Liver (tissue), 9 donors: ENCODE results near the gene SON. TPM values are rescaled to one million over a fixed set of nuclear protein-coding genes. Genes with fewer than 3 reads are reported as not detected.

Source experiments
- DNase-seq: peaks from one replicate; pipeline ENCODE4 v3.0.0-alpha.2; 2017; ENCODE audit warnings: low spot score
- H3K27ac ChIP-seq, 2 donors: one replicate each; pipeline ENCODE4 v1.7.0; 2013; ENCODE audit warnings: inconsistent platforms in 2 of 2, low read length in 2 of 2, control low read depth in 1 of 2, low read depth in 1 of 2, mild to moderate bottlenecking in 1 of 2
- H3K27me3 ChIP-seq, 4 donors: one replicate each; pipeline versions ENCODE4 v1.6.1 to v1.7.0; 2013; ENCODE audit warnings: low read length in 3 of 4, inconsistent platforms in 1 of 4, mild to moderate bottlenecking in 1 of 4, moderate library complexity in 1 of 4; ENCODE audit not compliant: control insufficient read depth in 4 of 4, insufficient read depth in 4 of 4
- H3K36me3 ChIP-seq, 4 donors: one replicate each; pipeline versions ENCODE4 v1.6.1 to v1.7.0; 2013; ENCODE audit warnings: low read length in 3 of 4, mild to moderate bottlenecking in 3 of 4, low read depth in 1 of 4, moderate library complexity in 1 of 4; ENCODE audit not compliant: control insufficient read depth in 4 of 4, insufficient read depth in 3 of 4
- H3K4me1 ChIP-seq, 4 donors: one replicate each; pipeline versions ENCODE4 v1.6.1 to v1.7.0; 2013; ENCODE audit warnings: low read length in 3 of 4, mild to moderate bottlenecking in 3 of 4, moderate library complexity in 1 of 4; ENCODE audit not compliant: control insufficient read depth in 4 of 4, insufficient read depth in 4 of 4
- H3K4me3 ChIP-seq, 3 donors: one replicate each; pipeline versions ENCODE4 v1.6.1 to v1.7.0; 2013; ENCODE audit warnings: low read length in 3 of 3, control low read depth in 1 of 3, low read depth in 1 of 3, mild to moderate bottlenecking in 1 of 3
- H3K9ac ChIP-seq, 2 donors: one replicate each; pipeline ENCODE4 v1.7.0; 2013; ENCODE audit warnings: low read length in 2 of 2, mild to moderate bottlenecking in 2 of 2, moderate library complexity in 2 of 2, control low read depth in 1 of 2, low read depth in 1 of 2
- H3K9me3 ChIP-seq, 4 donors: one replicate each; pipeline versions ENCODE4 v1.6.1 to v1.7.0; 2013; ENCODE audit warnings: low read length in 3 of 4; ENCODE audit not compliant: control insufficient read depth in 4 of 4
- EGR1 ChIP-seq, 2 donors: IDR thresholded peaks; 2 replicates each; pipeline ENCODE4 v1.6.1; 2016 to 2018; ENCODE audit warnings: antibody characterized with exemption in 2 of 2, low read depth in 2 of 2
- FOXA1 ChIP-seq: IDR thresholded peaks from 2 replicates; pipeline ENCODE4 v1.6.1; 2016; ENCODE audit warnings: antibody characterized with exemption
- FOXA2 ChIP-seq: IDR thresholded peaks from 2 replicates; pipeline ENCODE4 v1.6.1; 2016; ENCODE audit warnings: antibody characterized with exemption
- GABPA ChIP-seq, 2 donors: IDR thresholded peaks in 1 of 2; conservative IDR thresholded peaks in 1 of 2; 2 replicates each; pipeline ENCODE4 v1.6.1; 2016; ENCODE audit warnings: antibody characterized with exemption in 2 of 2, mild to moderate bottlenecking in 1 of 2, moderate library complexity in 1 of 2
- HNF4A ChIP-seq, 2 donors: conservative IDR thresholded peaks; 2 replicates each; pipeline ENCODE4 v1.6.1; 2016; ENCODE audit warnings: antibody characterized with exemption in 2 of 2, mild to moderate bottlenecking in 2 of 2
- HNF4G ChIP-seq: IDR thresholded peaks from 2 replicates; pipeline ENCODE4 v1.6.1; 2016; ENCODE audit warnings: antibody characterized with exemption
- JUND ChIP-seq, 2 donors: IDR thresholded peaks; 2 replicates each; pipeline ENCODE4 v1.6.1; 2016; ENCODE audit warnings: antibody characterized with exemption in 2 of 2
- NR2F2 ChIP-seq: IDR thresholded peaks from 2 replicates; pipeline ENCODE4 v1.6.1; 2016; ENCODE audit warnings: antibody characterized with exemption
- RXRA ChIP-seq, 2 donors: IDR thresholded peaks; 2 replicates each; pipeline ENCODE4 v1.6.1; 2017 to 2018; ENCODE audit warnings: antibody characterized with exemption in 2 of 2, mild to moderate bottlenecking in 1 of 2
- SP1 ChIP-seq: IDR thresholded peaks from 2 replicates; pipeline ENCODE4 v1.6.1; 2018; ENCODE audit warnings: antibody characterized with exemption, mild to moderate bottlenecking
- TAF1 ChIP-seq: conservative IDR thresholded peaks from 2 replicates; pipeline ENCODE4 v1.6.1; 2016; ENCODE audit warnings: antibody characterized with exemption, mild to moderate bottlenecking
- YY1 ChIP-seq: IDR thresholded peaks from 2 replicates; pipeline ENCODE4 v1.6.1; 2016; ENCODE audit warnings: antibody characterized with exemption, mild to moderate bottlenecking
- WGBS: extraction: QIAGEN DNeasy Blood & Tissue Kit; methylation state at CpG from one replicate; pipeline ENCODE4 v1.1.7; 2013; 5-methylcytosine and 5-hydroxymethylcytosine counted together
- polyA plus RNA-seq, 2 donors: library from polyadenylated mRNA; stranded (reverse) in 1 of 2; unstranded in 1 of 2; fragments of 200-250 nt in 1 of 2; fragments of >200 nt in 1 of 2; fragmentation: Nextera tagmentation in 1 of 2; extraction: Ambion mirVana in 1 of 2; gene quantifications; one replicate each; pipeline versions ENCODE4 v1.2.1 to v1.2.3, GENCODE V29; 2013 to 2015
- total RNA-seq, 2 donors: library from RNA; depleted of rRNA; stranded (reverse); fragments of >200 nt; gene quantifications; one replicate each; pipeline ENCODE4 v1.2.3, GENCODE V29; 2014
- TF ChIP-seq, protein P1 (sequence below): IDR thresholded peaks from 2 replicates; pipeline ENCODE4 v1.6.1; 2016; ENCODE audit warnings: antibody characterized with exemption, mild to moderate bottlenecking
- TF ChIP-seq, protein P2 (sequence below): IDR thresholded peaks from 2 replicates; pipeline ENCODE4 v1.6.1; 2016; ENCODE audit warnings: antibody characterized with exemption
- TF ChIP-seq, protein P3 (sequence below): IDR thresholded peaks from 2 replicates; pipeline ENCODE4 v1.6.1; 2016; ENCODE audit warnings: antibody characterized with exemption
- TF ChIP-seq, protein P4 (sequence below): IDR thresholded peaks from 2 replicates; pipeline ENCODE4 v1.6.1; 2016; ENCODE audit warnings: antibody characterized with exemption
- TF ChIP-seq, protein P5 (sequence below): fragments of 150-350 bp; IDR thresholded peaks from 2 replicates; pipeline ENCODE4 v1.5.1; 2017; ENCODE audit warnings: improper control_type of control experiment, low read depth, low read length; ENCODE audit not compliant: missing input control
- donor health status: healthy.
- donor health status: healthy.
- donor health status: healthy.
- donor health status: healthy.
- donor health status: healthy.

SON gene
- total and polyA plus RNA-seq, 4 donors, result 42.7 to 264 (median 157) TPM

DNA sequence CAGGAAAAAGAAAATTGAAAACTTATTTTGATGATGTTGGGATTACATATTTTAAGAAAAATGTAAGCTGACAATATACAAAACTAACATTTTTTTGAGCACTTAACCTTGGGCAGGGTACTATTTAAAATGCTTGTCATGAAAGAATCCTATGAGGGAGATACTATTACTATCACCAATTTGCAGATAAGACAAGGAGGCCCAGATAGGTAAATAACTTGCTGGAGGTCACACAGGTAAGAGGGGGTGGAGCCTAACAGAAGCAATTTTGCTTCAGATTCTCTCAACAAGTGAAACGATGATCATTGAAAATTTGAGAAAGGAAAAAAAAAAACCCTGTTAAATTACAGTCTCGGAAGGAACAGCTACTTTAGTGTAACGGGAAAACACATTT lies 2.1 kb upstream of the SON start:
- TF ChIP-seq EGR1 (IDR thresholded peaks at IDR 0.05; ENCODE audit: low read depth in 2 of 2) (no peak), GABPA (IDR thresholded peaks at IDR 0.05 in 1 of 2, conservative IDR thresholded peaks at IDR 0.05 in 1 of 2) (no peak), RXRA (IDR thresholded peaks at IDR 0.05) (no peak), YY1 (no peak)
- no peak for DNase-seq
- H3K27me3 ChIP-seq, result no peaks in the 10 kb centered on the region
- H3K4me3 ChIP-seq, result peak overlapping the region in 1 of 3 donors; percentile 82
- H3K36me3 ChIP-seq, result peaks cover 0 to 26% (median 17%) of the 10 kb centered on the region in 4 donors
- H3K9me3 ChIP-seq, result no peaks in the 10 kb centered on the region
- no peak overlapping the region for H3K9ac ChIP-seq
- H3K27ac ChIP-seq, result no peak overlapping the region
- WGBS, result 76% methylated on average over 3 of the region's 3 CpGs
- H3K4me1 ChIP-seq, result peaks cover 3 to 32% (median 13%) of the 10 kb centered on the region in 4 donors

DNA sequence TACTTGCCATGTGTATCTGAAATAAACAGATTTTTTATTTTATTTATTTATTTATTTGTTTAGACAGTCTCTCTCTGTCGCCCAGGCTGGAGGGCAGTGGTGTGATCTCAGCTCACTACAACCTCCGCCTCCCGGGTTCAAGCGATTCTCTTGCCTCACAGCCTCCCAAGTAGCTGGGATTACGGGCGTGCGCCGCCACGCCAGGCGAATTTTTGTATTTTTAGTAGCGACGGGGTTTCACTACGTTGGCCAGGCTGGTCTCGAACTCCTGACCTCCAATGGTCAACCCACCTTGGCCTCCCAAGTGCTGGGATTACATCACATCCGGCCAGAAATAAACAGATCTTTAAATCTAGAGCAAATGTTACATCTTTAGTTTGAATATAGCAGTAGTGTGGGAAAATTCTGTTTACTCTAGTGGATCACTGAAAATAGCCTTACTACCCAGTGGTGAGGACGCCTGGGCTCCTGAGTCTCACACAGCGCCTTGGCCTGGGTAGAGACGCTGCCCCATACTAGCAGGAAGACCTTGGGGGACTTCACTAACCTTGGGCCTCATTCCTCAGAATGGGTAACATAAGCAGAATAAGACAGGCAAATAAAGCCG lies 1.6 kb upstream of the SON start:
- peaks cover 0 to 21% (median 15%) of the 10 kb centered on the region in 4 donors for H3K36me3 ChIP-seq
- no peaks in the 10 kb centered on the region for H3K27me3 ChIP-seq
- TF ChIP-seq HNF4A (conservative IDR thresholded peaks at IDR 0.05) (no peak), EGR1 (IDR thresholded peaks at IDR 0.05; ENCODE audit: low read depth in 2 of 2) (no peak), JUND (IDR thresholded peaks at IDR 0.05) (no peak), YY1 (no peak), RXRA (IDR thresholded peaks at IDR 0.05) (no peak), HNF4G (no peak), GABPA (IDR thresholded peaks at IDR 0.05 in 1 of 2, conservative IDR thresholded peaks at IDR 0.05 in 1 of 2) (no peak), FOXA1 (no peak), SP1 (no peak), TAF1 (no peak), FOXA2 (no peak), NR2F2 (no peak)
- TF ChIP-seq, protein P1, sequence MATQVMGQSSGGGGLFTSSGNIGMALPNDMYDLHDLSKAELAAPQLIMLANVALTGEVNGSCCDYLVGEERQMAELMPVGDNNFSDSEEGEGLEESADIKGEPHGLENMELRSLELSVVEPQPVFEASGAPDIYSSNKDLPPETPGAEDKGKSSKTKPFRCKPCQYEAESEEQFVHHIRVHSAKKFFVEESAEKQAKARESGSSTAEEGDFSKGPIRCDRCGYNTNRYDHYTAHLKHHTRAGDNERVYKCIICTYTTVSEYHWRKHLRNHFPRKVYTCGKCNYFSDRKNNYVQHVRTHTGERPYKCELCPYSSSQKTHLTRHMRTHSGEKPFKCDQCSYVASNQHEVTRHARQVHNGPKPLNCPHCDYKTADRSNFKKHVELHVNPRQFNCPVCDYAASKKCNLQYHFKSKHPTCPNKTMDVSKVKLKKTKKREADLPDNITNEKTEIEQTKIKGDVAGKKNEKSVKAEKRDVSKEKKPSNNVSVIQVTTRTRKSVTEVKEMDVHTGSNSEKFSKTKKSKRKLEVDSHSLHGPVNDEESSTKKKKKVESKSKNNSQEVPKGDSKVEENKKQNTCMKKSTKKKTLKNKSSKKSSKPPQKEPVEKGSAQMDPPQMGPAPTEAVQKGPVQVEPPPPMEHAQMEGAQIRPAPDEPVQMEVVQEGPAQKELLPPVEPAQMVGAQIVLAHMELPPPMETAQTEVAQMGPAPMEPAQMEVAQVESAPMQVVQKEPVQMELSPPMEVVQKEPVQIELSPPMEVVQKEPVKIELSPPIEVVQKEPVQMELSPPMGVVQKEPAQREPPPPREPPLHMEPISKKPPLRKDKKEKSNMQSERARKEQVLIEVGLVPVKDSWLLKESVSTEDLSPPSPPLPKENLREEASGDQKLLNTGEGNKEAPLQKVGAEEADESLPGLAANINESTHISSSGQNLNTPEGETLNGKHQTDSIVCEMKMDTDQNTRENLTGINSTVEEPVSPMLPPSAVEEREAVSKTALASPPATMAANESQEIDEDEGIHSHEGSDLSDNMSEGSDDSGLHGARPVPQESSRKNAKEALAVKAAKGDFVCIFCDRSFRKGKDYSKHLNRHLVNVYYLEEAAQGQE, result no peak
- TF ChIP-seq, protein P2, sequence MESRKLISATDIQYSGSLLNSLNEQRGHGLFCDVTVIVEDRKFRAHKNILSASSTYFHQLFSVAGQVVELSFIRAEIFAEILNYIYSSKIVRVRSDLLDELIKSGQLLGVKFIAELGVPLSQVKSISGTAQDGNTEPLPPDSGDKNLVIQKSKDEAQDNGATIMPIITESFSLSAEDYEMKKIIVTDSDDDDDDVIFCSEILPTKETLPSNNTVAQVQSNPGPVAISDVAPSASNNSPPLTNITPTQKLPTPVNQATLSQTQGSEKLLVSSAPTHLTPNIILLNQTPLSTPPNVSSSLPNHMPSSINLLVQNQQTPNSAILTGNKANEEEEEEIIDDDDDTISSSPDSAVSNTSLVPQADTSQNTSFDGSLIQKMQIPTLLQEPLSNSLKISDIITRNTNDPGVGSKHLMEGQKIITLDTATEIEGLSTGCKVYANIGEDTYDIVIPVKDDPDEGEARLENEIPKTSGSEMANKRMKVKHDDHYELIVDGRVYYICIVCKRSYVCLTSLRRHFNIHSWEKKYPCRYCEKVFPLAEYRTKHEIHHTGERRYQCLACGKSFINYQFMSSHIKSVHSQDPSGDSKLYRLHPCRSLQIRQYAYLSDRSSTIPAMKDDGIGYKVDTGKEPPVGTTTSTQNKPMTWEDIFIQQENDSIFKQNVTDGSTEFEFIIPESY, result no peak
- TF ChIP-seq, protein P3, sequence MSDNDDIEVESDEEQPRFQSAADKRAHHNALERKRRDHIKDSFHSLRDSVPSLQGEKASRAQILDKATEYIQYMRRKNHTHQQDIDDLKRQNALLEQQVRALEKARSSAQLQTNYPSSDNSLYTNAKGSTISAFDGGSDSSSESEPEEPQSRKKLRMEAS, result no peak
- TF ChIP-seq, protein P4, sequence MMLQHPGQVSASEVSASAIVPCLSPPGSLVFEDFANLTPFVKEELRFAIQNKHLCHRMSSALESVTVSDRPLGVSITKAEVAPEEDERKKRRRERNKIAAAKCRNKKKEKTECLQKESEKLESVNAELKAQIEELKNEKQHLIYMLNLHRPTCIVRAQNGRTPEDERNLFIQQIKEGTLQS, result no peak
- TF ChIP-seq, protein P5, sequence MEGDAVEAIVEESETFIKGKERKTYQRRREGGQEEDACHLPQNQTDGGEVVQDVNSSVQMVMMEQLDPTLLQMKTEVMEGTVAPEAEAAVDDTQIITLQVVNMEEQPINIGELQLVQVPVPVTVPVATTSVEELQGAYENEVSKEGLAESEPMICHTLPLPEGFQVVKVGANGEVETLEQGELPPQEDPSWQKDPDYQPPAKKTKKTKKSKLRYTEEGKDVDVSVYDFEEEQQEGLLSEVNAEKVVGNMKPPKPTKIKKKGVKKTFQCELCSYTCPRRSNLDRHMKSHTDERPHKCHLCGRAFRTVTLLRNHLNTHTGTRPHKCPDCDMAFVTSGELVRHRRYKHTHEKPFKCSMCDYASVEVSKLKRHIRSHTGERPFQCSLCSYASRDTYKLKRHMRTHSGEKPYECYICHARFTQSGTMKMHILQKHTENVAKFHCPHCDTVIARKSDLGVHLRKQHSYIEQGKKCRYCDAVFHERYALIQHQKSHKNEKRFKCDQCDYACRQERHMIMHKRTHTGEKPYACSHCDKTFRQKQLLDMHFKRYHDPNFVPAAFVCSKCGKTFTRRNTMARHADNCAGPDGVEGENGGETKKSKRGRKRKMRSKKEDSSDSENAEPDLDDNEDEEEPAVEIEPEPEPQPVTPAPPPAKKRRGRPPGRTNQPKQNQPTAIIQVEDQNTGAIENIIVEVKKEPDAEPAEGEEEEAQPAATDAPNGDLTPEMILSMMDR, result no peak
- WGBS, result 39% methylated on average over 19 of the region's 19 CpGs
- H3K9me3 ChIP-seq, result no peaks in the 10 kb centered on the region
- peaks cover 3 to 37% (median 13%) of the 10 kb centered on the region in 4 donors for H3K4me1 ChIP-seq
- peak overlapping the region; percentile 99 for H3K27ac ChIP-seq
- DNase-seq, result no peak
- peak overlapping the region; percentile 92 to 95 for H3K9ac ChIP-seq
- H3K4me3 ChIP-seq, result peak overlapping the region; percentile 82 to 94 (median 91)
